Measurements from ENCODE around the gene PLAU.
"Not testable (repeated sequence)": the region's sequence is repeated elsewhere in the genome, so short reads cannot be mapped to it uniquely, and the experiment has no call there.

Gene PLAU

GRCh38 chr10:73922864-73923133, 11.9 kb downstream of the PLAU start:
- TF ChIP-seq CTCF (IDR thresholded peaks at IDR 0.05): no peak
- H2AFZ ChIP-seq: no peak overlapping the region

DNA sequence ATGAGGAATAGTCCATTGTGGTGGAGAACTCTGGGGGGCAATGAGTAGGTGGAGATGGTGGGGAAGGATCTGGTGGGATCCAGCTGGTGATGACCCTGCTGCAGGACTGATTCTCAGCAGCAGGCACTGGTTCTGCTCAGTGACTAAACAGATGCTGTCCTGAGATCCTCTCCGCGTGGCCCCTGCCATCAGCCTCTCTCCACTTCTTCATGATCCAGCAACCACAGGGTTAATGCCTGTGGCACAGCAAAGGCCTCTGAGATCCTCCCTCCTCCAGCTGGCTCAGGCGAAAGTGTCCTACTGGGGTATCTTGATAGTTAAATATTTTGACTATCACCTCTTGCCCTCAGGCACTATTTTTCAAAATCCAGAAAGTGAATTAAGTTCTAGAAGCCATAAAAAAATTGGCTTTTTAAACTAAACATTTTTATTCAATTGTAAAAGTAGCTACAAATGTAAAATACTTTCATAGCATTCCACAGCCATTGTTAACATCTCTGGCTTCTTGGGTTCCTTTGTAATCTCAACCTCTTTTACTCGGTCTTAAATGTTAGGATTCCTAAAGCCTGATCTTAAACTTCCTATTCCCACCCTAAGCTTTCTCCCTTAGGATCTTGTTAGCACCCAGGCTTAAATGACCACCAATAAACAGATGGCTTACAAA, 13.1 kb downstream of the PLAU start:
- no peak overlapping the region for H3K4me3 ChIP-seq (ENCODE audit: low read depth, low read length)
- H3K4me1 ChIP-seq: no peaks in the 10 kb centered on the region
- no peak overlapping the region for H3K27ac ChIP-seq
- no peaks in the 10 kb centered on the region for H3K9me3 ChIP-seq (ENCODE audit: control insufficient read depth, low read length)
- H3K79me2 ChIP-seq: no peaks in the 10 kb centered on the region
- H3K27me3 ChIP-seq (ENCODE audit: control insufficient read depth, insufficient read depth, low read length): no peaks in the 10 kb centered on the region
- no peak overlapping the region for H3K4me2 ChIP-seq (ENCODE audit: low read length)
- no peak for TF ChIP-seq CTCF (IDR thresholded peaks at IDR 0.05)
- no peaks in the 10 kb centered on the region for H3K36me3 ChIP-seq (ENCODE audit: control insufficient read depth, insufficient read depth, low read length)
- no peak overlapping the region for H2AFZ ChIP-seq
- no peak overlapping the region for H3K9ac ChIP-seq

More at GRCh38 chr10:73922864-73923133, 11.9 kb downstream of the PLAU start:
- H3K27ac ChIP-seq: no peak overlapping the region
- H3K79me2 ChIP-seq: no peaks in the 10 kb centered on the region
- no peaks in the 10 kb centered on the region for H3K4me1 ChIP-seq
- no peak overlapping the region for H3K4me3 ChIP-seq (ENCODE audit: low read depth, low read length)
- H3K9ac ChIP-seq: no peak overlapping the region
- H3K27me3 ChIP-seq (ENCODE audit: control insufficient read depth, insufficient read depth, low read length): no peaks in the 10 kb centered on the region
- no peaks in the 10 kb centered on the region for H3K9me3 ChIP-seq (ENCODE audit: control insufficient read depth, low read length)
- no peak overlapping the region for H3K4me2 ChIP-seq (ENCODE audit: low read length)
- no peaks in the 10 kb centered on the region for H3K36me3 ChIP-seq (ENCODE audit: control insufficient read depth, insufficient read depth, low read length)

DNA sequence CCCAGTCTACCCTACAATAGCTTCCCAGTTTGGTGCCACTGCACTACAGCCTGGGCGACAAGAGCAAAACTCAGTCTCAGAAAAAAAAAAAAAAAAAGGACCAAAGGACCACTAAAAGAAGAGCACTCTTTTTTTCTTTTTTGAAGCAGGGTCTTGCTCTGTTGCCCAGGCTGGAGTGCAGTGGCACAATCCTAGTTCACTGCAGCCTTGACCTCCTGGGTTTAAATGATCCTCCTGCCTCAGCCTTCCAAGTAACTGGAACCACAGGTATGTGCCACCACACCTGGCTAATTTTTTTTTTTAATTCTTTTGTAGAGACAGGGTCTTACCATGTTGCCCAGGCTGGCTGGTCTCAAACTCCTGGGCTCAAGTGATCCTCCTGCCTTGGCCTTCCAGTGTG, 14.0 kb downstream of the PLAU start:
- H3K4me2 ChIP-seq (ENCODE audit: low read length): no peak overlapping the region

GRCh38 chr10:73925539-73925938, 14.6 kb downstream of the PLAU start:
- Histone ChIP-seq H3K27me3 (ENCODE audit: control insufficient read depth, insufficient read depth, low read length) (no peaks in the 10 kb centered on the region), H3K9ac (no peak overlapping the region), H3K27ac (no peak overlapping the region), H3K4me1 (no peaks in the 10 kb centered on the region), H3K9me3 (ENCODE audit: control insufficient read depth, low read length) (no peaks in the 10 kb centered on the region), H3K4me2 (ENCODE audit: low read length) (no peak overlapping the region), H3K36me3 (ENCODE audit: control insufficient read depth, insufficient read depth, low read length) (no peaks in the 10 kb centered on the region), H3K79me2 (no peaks in the 10 kb centered on the region), H2AFZ (no peak overlapping the region), H3K4me3 (ENCODE audit: low read depth, low read length) (no peak overlapping the region)
- TF ChIP-seq CTCF (IDR thresholded peaks at IDR 0.05): no peak

More for the DNA sequence above, 14.0 kb downstream of the PLAU start:
- Histone ChIP-seq H3K9me3 (ENCODE audit: control insufficient read depth, low read length) (no peaks in the 10 kb centered on the region), H3K4me1 (no peaks in the 10 kb centered on the region), H3K4me3 (ENCODE audit: low read depth, low read length) (no peak overlapping the region), H3K36me3 (ENCODE audit: control insufficient read depth, insufficient read depth, low read length) (no peaks in the 10 kb centered on the region), H3K27me3 (ENCODE audit: control insufficient read depth, insufficient read depth, low read length) (no peaks in the 10 kb centered on the region), H3K79me2 (no peaks in the 10 kb centered on the region), H2AFZ (no peak overlapping the region), H3K27ac (no peak overlapping the region), H3K9ac (no peak overlapping the region)
- TF ChIP-seq CTCF (IDR thresholded peaks at IDR 0.05): no peak

DNA sequence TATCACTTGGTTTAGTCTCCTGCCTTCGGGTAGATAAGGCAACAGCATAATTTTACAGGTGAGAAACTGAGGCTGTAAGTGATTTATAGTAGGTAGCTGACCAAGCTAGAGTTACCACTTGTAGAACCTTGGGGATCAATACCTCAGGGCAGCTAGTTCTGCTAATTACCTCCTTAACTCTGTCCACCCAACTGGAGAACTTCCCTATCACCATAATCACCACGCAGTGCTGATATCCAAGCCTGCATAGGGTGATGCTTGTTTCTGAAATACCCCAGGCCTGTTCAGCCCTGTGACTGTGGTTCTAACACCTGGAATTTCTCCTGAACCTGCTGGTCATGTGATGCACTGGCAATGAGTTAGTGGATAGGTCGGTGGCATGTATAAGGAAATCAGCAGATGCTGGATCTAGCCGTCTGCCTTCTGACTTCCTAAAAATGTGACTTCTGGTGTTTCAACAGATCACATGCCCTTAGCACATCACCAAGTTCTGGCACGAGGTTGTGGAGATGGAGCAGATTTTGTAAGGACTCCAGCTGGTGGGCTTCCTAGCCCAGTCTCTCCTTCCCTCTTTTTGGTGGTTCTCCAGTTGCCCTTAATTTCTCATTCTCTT, 15.3 kb downstream of the PLAU start:
- H3K4me3 ChIP-seq (ENCODE audit: low read depth, low read length): no peak overlapping the region
- H3K79me2 ChIP-seq: no peaks in the 10 kb centered on the region

DNA sequence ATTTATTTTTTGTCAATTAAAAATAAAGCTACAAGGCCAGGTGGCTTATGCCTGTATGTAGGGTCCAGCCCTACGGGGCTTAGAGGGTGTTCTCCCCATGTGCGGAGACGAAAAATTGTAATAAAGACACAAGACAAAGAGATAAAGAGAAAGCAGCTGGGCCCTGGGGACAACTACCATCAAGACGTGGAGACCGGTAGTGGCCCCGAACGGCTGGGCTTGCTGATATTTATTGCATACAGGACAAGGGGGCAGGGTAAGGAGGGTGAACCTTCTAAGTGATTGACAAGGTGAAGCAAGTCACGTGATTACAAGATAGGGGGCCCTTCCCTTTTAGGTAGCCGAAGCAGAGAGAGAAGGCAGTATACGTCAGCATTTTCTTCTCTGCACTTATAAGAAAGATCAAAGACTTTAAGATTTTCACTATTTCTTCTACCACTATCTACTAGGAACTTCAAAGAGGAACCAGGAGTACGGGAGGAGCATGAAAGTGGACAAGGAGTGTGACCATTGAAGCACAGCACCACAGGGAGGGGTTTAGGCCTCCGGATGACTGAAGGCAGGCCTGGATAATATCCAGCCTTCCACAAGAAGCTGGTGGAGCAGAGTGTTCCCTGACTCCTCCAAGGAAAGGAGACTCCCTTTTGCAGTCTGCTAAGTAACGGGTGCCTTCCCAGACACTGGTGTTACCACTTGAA, 19.8 kb downstream of the PLAU start:
- H2AFZ ChIP-seq; H3K9ac ChIP-seq; H3K27ac ChIP-seq; H3K4me2 ChIP-seq (ENCODE audit: low read length); H3K36me3 ChIP-seq (ENCODE audit: control insufficient read depth, insufficient read depth, low read length); H3K4me3 ChIP-seq (ENCODE audit: low read depth, low read length); H3K4me1 ChIP-seq; H3K27me3 ChIP-seq (ENCODE audit: control insufficient read depth, insufficient read depth, low read length); H3K79me2 ChIP-seq; H3K9me3 ChIP-seq (ENCODE audit: control insufficient read depth, low read length): not testable (repeated sequence)

More for the DNA sequence above, 15.3 kb downstream of the PLAU start:
- Histone ChIP-seq H3K36me3 (ENCODE audit: control insufficient read depth, insufficient read depth, low read length) (no peaks in the 10 kb centered on the region), H3K4me1 (no peaks in the 10 kb centered on the region), H2AFZ (no peak overlapping the region), H3K27me3 (ENCODE audit: control insufficient read depth, insufficient read depth, low read length) (no peaks in the 10 kb centered on the region), H3K9ac (no peak overlapping the region), H3K27ac (no peak overlapping the region), H3K9me3 (ENCODE audit: control insufficient read depth, low read length) (no peaks in the 10 kb centered on the region), H3K4me2 (ENCODE audit: low read length) (no peak overlapping the region)
- TF ChIP-seq CTCF (IDR thresholded peaks at IDR 0.05): no peak
